ENCODE data around the gene AUP1.
A peak's percentile ranks its signal among the peaks of the same experiment; 100 is the strongest.

The AUP1 gene

GRCh38 chr2:74556159-74556558 lies 26.7 kb upstream of the AUP1 start:
- DNase-seq: no peak

DNA sequence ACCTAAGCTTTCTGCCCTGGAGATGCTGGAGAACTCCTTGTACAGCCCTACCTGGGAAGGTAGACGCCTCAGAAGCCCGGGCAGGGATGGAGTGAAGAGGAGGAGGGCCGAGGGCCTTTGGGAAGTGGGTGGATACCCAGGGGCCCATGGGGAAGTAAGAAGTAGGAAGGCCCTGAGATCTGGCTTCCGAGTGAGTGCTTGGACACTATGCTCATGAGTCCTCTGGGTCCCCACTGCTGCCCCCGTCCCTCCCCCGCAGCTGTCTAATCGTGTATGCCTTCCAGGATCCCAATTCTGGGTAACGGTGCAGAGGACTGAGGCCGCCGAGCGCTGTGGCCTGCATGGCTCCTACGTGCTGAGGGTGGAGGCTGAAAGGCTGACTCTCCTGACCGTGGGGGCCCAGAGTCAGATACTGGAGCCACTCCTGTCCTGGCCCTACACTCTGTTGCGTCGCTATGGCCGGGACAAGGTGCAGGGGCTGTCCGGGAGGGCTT lies 26.2 kb upstream of the AUP1 start:
- DNase-seq: no peak

- DNase-seq: no peak
Observed at GRCh38 chr2:74554820-74555531, 25.5 kb upstream of the AUP1 start.

- DNase-seq: peak; percentile 49
Observed at GRCh38 chr2:74553892-74554819, 24.6 kb upstream of the AUP1 start, which contains the start of the genes DOK1 and LOXL3. Gene DOK1 (plus strand): TSS chr2:74554720. CDS start chr2:74554755, 35 bp downstream. Gene LOXL3 (minus strand): TSS chr2:74553942. CDS start chr2:74552634, 1,308 bp downstream.

DNA sequence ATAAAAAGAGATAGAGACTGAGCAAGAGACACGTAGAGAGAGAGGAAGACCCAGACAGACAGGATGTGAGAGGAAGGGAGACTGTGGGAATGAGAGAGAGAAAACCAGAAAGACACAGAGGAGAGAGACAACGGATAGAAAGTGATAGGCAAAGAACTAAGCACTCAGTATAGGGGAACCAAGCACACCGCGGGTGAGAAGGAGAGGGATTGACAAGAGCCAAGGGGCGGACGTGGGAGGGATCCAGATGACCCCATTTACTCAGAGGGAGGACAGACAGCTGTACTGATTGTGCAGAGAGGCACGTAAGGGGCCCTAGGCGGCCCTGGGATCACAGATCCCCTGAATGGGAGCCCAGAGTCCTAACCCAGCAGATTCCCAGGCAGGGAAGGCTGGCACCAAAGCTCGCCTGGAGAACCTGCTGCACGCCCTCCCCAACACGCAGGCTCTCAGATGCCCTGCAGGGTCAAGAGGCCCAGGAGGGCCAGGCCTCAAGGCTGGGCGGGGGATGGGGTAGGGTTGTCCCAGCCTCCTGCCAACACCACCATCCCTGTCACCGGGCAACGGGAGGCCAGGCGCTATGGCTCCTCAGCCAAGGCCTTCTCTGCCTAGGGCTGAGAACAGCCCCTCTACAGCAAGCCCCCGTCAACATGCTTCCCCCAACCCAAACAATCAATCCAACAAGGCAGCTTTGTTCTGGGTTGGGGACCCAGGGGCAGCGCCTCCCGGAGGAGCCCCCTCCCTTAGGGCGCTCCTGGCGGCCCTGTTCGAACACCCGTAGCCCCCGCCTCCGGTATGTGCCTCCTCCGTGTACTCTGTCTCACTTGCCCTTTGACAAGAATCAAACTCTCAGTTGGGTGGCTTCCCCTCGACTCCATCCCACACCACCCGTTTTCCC lies 23.7 kb upstream of the AUP1 start:
- no peak for DNase-seq

- DNase-seq: no peak
Observed at GRCh38 chr2:74551942-74552913, 22.7 kb upstream of the AUP1 start.

DNA sequence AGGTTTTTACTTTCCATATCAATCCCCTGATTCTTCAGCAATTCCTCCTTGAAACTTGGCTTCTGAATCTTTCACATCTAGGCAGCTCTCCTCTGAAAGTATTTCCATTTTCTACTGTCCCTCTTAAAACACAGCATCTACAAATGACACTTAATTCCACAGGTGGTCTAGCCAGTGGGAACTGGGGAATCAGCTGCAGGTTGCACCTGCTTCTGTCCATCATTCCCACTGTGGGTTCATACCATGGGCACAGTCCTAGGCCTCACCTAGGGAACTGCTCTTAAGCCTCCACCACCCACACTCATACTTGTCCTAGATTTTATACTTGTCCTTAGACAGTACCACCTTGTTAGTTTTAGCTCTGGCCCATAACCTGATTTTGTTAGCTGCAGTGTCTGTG lies 22.0 kb upstream of the AUP1 start:
- no peak for DNase-seq

GRCh38 chr2:74550231-74550630 lies 20.7 kb upstream of the AUP1 start:
- no peak for DNase-seq

GRCh38 chr2:74548900-74549826 lies 19.7 kb upstream of the AUP1 start:
- DNase-seq: no peak

DNA sequence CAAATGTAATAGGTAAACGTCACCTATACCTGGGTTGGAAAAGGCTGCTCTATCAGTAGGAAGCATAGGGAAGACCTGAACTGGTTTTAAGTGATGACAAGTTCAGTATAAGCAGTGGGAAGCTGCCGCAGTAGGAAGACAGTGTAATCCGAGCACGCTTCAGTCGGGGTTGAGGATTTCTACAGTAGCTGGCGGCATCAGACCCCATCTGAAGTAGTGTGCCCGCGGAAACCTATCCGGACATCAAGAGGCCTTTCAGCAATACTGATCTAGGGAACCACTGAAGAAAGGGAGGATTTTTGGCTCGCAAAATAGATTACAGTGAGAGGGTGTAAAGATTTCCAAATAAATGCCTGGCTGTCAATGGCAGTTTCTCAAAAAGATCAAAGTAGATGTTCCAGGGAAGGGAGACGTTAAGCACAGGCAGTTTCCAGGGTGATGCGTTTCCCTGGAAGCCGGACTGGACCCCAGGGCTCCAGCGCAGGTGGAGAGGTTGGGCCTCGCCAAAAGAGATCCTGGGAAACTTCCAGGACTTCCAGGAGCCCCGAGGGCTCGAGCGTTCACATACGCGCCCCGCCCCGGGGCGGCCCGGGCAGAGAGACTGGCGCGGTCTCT lies 18.9 kb upstream of the AUP1 start:
- DNase-seq: peak; percentile 30

DNA sequence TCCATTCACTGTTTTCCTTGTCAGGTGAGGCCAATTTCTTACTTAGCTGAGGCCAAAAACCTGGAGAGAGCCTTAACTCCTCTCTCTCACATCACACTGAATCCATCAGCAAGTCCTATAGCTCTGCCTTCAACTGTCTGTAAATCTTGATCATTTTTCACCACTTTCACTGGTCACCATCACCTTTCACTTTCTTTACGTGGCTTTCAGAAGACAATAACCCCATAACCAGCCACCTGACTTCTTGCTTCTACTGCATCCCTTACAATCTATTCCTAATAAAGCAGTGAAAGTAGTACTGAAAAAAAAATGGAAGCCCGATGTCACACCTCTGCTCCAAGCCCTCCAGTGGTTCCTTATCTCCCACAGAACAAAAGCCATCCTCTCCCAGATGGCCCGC lies 16.5 kb upstream of the AUP1 start:
- DNase-seq: no peak

- DNase-seq: no peak
Observed at GRCh38 chr2:74544634-74545033, 15.1 kb upstream of the AUP1 start.

DNA sequence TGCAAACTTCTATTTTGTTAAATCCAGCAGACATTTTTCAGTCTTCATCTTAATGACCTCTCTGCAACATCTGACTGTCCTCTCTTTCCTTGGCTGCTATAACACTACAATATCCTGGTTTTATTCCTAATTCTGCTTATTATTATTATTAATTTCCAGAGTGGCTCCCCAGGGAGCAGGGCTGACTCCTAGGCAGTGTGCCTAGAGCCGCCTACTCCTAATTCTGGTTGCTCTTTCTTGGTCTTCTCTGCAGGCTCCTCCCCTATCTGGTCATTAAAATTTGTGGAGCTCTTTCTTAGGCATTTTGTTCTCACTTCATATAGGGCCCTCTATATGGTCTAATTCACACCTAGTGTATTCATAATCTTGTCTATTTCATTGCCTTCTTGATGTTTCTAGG lies 13.5 kb upstream of the AUP1 start:
- no peak for DNase-seq

- DNase-seq: no peak
Observed at GRCh38 chr2:74540291-74540690, 10.8 kb upstream of the AUP1 start.

GRCh38 chr2:74538881-74539339 lies 9.4 kb upstream of the AUP1 start:
- DNase-seq: no peak

- DNase-seq: no peak
Observed at GRCh38 chr2:74537140-74537539, 7.6 kb upstream of the AUP1 start.

GRCh38 chr2:74536166-74536950 lies 6.9 kb upstream of the AUP1 start:
- DNase-seq: no peak

DNA sequence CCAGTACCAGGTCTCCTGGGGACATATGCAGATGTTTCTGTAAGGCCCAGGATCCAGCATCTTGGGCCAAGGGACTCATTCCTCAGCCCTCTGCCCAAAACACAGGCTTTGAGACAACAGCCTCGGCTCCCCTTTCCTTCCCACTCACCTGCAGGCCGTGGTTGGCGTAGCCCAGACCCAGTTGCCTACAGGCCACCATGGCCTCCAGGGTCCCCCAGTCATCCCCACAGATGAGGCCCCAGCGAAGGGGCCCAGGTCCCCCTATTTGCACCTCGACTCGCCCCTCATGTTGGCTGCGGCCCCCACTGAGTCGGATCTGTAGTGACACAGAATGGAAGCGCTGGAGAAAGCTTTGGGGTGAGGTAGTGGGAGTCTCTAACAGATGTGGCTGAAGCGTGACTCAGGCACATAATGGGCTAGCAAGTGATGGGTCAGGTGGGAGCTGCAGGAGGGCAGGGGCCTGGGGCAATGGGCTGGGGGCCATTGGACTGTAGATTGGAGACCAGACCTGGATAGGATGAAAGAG lies 6.0 kb upstream of the AUP1 start:
- no peak for DNase-seq

DNA sequence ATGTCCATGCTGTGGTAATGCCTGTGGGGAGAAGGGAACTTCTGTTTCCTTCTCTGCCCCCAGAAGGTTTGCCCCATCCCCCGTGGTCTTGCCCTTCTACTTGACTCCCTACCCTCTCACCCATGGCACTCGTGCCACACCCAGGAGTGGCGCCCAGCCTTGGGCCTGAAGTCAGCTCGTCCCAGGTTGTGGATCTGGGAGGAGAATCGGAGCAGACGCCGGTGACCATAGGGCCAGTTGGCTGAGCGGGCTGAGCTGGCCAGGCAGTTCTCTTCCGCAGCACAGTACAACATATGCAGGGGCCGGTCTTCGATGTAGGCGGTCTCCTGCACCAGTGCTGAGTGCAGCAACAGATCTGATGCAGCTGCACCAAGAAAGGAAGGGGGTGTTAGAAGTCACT lies 4.9 kb upstream of the AUP1 start:
- DNase-seq: no peak
